PFSK-1 (cell line): ENCODE results near the gene CCDC158.

Experiments used
- POLR2AphosphoS5 ChIP-seq: IDR thresholded peaks from 2 replicates; pipeline ENCODE4 v1.6.1; 2012; ENCODE audit warnings: low read depth, mild to moderate bottlenecking, control low read depth, low read length, moderate library complexity
- REST ChIP-seq, 2 experiments: IDR thresholded peaks; 2 replicates each; pipeline versions ENCODE4 v1.6.1 to v1.8.0; 2011 to 2012; ENCODE audit warnings: low read depth in 2 of 2, low read length in 2 of 2, control low read depth in 1 of 2, inconsistent platforms in 1 of 2, mild to moderate bottlenecking in 1 of 2, moderate library complexity in 1 of 2; ENCODE audit not compliant: insufficient read depth in 1 of 2
- TAF1 ChIP-seq: IDR thresholded peaks from 2 replicates; pipeline ENCODE4 v1.6.1; 2012; ENCODE audit warnings: low read length, control low read depth, borderline replicate concordance; ENCODE audit not compliant: insufficient read depth

- TF ChIP-seq POLR2AphosphoS5 (no peak), TAF1 (no peak), REST (IDR thresholded peaks at IDR 0.05; ENCODE audit: insufficient read depth in 1 of 2, low read depth in 2 of 2, low read length in 2 of 2) (no peak)
Measured at GRCh38 chr4:76374798-76375197, 46.1 kb downstream of the CCDC158 start.
